Measurements from ENCODE around the gene TPP2. TPM values are rescaled to one million over a fixed set of nuclear protein-coding genes. Genes with fewer than 3 reads are reported as not detected.

The TPP2 gene
- total RNA-seq, 2 donors from 2014 or later: 31.4 to 31.8 TPM

GRCh38 chr13:102692491-102692826 lies 95.7 kb downstream of the TPP2 start:
- peaks cover 3% of the 10 kb centered on the region for H3K27me3 ChIP-seq (replicated peaks; ENCODE audit: insufficient read depth)
- no peak for TF ChIP-seq CTCF (IDR thresholded peaks at IDR 0.05)
- no peak for TF ChIP-seq POLR2AphosphoS5 (IDR thresholded peaks at IDR 0.05)
- no peak for TF ChIP-seq POLR2A (IDR thresholded peaks at IDR 0.05)
- no peak overlapping the region for H3K4me3 ChIP-seq
- no peak for DNase-seq (ENCODE audit: low spot score)
- WGBS: 100% methylated on average over 2 of the region's 2 CpGs
- no peaks in the 10 kb centered on the region for H3K36me3 ChIP-seq
- no peaks in the 10 kb centered on the region for H3K4me1 ChIP-seq (replicated peaks)
- no peak overlapping the region for H3K27ac ChIP-seq
- H3K9me3 ChIP-seq: no peaks in the 10 kb centered on the region
- intact Hi-C loops (cut with DNase I): no loop called here

DNA sequence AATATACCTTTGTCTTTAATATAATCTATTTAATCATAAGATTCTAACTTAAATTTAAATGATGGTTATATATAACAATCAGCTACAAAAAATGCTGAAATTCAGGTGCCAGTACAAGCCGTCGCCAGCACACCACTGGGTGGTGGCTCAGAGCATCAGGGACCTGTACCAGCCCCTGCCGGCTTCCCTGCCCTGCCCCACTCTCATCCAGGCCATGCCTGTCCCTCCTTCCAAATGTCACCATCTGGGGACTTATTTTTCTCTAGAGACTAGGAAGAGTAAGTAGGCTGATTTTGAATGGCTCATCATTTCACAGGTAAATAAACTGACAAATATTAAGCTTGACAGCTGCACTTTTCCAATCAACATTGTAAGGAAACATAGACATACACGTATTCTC lies 96.5 kb downstream of the TPP2 start:
- no peak for TF ChIP-seq POLR2AphosphoS5 (IDR thresholded peaks at IDR 0.05)
- TF ChIP-seq POLR2A (IDR thresholded peaks at IDR 0.05): no peak
- TF ChIP-seq CTCF (IDR thresholded peaks at IDR 0.05): no peak
- H3K27ac ChIP-seq: no peak overlapping the region
- H3K27me3 ChIP-seq (replicated peaks; ENCODE audit: insufficient read depth): peaks cover 3% of the 10 kb centered on the region
- 62% methylated on average over 4 of the region's 4 CpGs for WGBS
- no peak overlapping the region for H3K4me3 ChIP-seq
- no peak for DNase-seq (ENCODE audit: low spot score)
- H3K36me3 ChIP-seq: no peaks in the 10 kb centered on the region
- no peaks in the 10 kb centered on the region for H3K4me1 ChIP-seq (replicated peaks)
- H3K9me3 ChIP-seq: no peaks in the 10 kb centered on the region
- intact Hi-C loops (cut with DNase I): no loop called here

DNA sequence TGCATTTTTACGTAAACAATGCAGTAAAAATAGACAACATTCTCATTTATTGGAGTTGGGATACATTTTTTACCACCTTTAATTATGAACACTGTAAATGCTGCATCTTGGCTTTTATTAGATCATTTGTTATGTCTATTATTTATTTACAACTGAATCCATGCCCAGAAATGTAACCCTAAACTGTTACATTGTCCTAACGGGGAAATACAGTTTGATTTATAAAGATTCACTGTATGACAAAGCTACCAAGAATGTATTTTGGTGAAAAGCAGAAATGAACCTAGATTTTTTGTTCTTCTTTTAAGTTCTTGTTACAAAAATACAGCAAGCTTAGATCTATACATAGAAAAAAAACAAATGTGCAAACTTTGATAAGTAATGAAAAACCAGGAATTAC lies 97.0 kb downstream of the TPP2 start:
- Histone ChIP-seq H3K27me3 (replicated peaks; ENCODE audit: insufficient read depth) (peaks cover 3% of the 10 kb centered on the region), H3K27ac (no peak overlapping the region), H3K9me3 (no peaks in the 10 kb centered on the region), H3K4me3 (no peak overlapping the region), H3K36me3 (no peaks in the 10 kb centered on the region), H3K4me1 (replicated peaks) (no peaks in the 10 kb centered on the region)
- TF ChIP-seq CTCF (IDR thresholded peaks at IDR 0.05) (no peak), POLR2AphosphoS5 (IDR thresholded peaks at IDR 0.05) (no peak), POLR2A (IDR thresholded peaks at IDR 0.05) (no peak)
- intact Hi-C loops (cut with DNase I): no loop called here
- no peak for DNase-seq (ENCODE audit: low spot score)
- WGBS: 7% methylated on average over 2 of the region's 2 CpGs

- no peaks in the 10 kb centered on the region for H3K4me1 ChIP-seq (replicated peaks)
- intact Hi-C loops (cut with DNase I): no loop called here
- no peak within 1 kb of the TSS for H3K4me3 ChIP-seq
- TF ChIP-seq CTCF (IDR thresholded peaks at IDR 0.05): no peak
- TF ChIP-seq POLR2AphosphoS5 (IDR thresholded peaks at IDR 0.05): no peak
- peaks cover 3% of the 10 kb centered on the region for H3K27me3 ChIP-seq (replicated peaks; ENCODE audit: insufficient read depth)
- no peaks in the 10 kb centered on the region for H3K36me3 ChIP-seq
- WGBS: 86% methylated on average over 6 of the region's 6 CpGs
- no peaks in the 10 kb centered on the region for H3K9me3 ChIP-seq
- no peak for DNase-seq (ENCODE audit: low spot score)
- no peak within 1 kb of the TSS for H3K27ac ChIP-seq
These were observed 98.2 kb downstream of the TPP2 start, which contains the start of gene METTL21C for GRCh38 chr13:102694937-102695336. Gene METTL21C, minus strand, starts transcription at chr13:102695044. Its CDS starts 546 bp downstream, at chr13:102694498.

DNA sequence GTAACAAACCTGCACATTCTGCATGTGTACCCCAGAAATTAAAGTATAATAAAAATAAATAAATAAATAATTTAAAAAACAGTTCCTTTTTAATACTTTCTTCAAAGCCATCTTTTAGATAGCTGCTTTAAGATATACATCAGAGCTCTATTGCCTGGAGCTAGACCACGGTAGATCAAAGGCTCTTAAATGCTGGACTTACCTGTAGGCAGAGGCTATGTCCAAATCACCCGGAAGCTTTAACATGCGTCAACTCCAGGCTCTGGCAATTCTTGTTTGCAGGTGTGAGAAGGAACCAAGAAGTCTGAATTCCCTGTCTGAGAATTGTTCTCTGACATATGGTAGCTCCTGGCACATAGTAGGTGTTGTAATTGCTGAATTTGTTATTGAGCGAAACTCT lies 99.7 kb downstream of the TPP2 start:
- Histone ChIP-seq H3K36me3 (no peaks in the 10 kb centered on the region), H3K4me3 (no peak overlapping the region), H3K9me3 (no peaks in the 10 kb centered on the region), H3K4me1 (replicated peaks) (no peaks in the 10 kb centered on the region), H3K27me3 (replicated peaks; ENCODE audit: insufficient read depth) (no peaks in the 10 kb centered on the region), H3K27ac (no peak overlapping the region)
- intact Hi-C loops (cut with DNase I): no loop called here
- no peak for TF ChIP-seq POLR2A (IDR thresholded peaks at IDR 0.05)
- no peak for TF ChIP-seq POLR2AphosphoS5 (IDR thresholded peaks at IDR 0.05)
- TF ChIP-seq CTCF (IDR thresholded peaks at IDR 0.05): no peak
- WGBS: 65% methylated on average over 4 of the region's 4 CpGs
- no peak for DNase-seq (ENCODE audit: low spot score)

Measured in prostate gland (tissue), 2 donors.